ENCODE data around the gene PLAC8.
A peak's percentile ranks its signal among the peaks of the same experiment; 100 is the strongest.
"Not testable (repeated sequence)": the region's sequence is repeated elsewhere in the genome, so short reads cannot be mapped to it uniquely, and the experiment has no call there.

PLAC8 gene

DNA sequence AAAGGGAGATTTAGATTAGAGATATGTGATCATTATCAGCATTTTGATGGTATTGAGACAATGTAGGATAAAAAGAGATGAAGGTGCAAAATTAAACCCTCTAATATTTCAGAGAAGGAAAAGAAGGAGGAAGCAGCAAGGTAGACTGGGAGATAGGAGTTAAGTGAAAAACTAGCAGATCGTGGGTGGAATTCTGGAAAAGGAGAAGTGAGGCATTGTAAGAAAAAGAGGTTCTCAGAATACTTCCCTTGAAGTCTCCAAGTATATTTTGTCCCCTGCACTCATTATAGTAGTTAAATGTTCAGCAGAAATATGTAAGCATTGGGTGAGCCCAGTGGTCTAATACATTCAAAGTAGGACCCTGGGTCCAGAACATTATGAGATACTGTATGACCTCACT, 49.3 kb downstream of the PLAC8 start:
- peak; percentile 37 to 52 for DNase-seq

GRCh38 chr4:83062739-83063138, 51.8 kb downstream of the PLAC8 start:
- DNase-seq: no peak

- no peak for DNase-seq
Measured at GRCh38 chr4:83054928-83055327, 59.6 kb downstream of the PLAC8 start.

GRCh38 chr4:83048781-83049180, 65.7 kb downstream of the PLAC8 start:
- not testable (repeated sequence) for DNase-seq

DNA sequence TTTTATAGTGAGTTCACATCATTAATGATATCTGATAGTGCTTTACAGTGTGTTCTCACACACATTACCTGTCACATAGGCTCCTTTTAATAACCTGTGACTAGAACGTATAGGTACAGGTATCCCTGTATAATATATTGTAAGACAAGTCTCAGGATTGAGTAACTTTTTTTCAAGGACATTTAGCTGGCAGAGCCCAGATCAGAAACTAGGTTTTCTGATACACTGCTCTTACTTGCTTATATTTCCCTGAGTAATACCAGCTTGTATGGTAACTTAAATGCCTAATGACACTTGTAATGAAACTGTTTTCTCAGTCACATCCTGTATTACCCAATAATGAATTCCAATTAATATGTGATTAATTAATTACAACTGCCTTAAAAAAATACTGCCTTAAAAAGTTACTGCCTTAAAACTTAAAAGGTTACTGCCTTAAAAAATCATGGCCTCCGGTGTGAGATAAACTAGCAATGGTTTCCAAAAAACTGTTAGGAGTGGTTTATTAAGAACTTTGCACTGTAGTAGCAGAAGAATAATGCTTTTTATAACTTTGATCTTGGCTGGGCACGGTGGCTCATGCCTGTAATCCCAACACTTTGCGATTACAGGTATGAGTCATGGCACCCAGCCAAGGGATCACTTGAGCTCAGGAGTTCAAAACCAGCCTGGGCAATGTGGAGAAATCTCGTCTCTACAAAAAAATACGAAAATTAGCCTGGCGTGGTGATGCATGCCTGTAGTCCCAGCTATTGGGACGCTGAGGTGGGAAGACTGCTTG, 67.6 kb downstream of the PLAC8 start:
- no peak for DNase-seq

GRCh38 chr4:83043801-83044407, 70.6 kb downstream of the PLAC8 start:
- peak; percentile 44 to 54 for DNase-seq

GRCh38 chr4:83043157-83043556, 71.4 kb downstream of the PLAC8 start:
- not testable (repeated sequence) for DNase-seq

GRCh38 chr4:83040269-83040668, 74.3 kb downstream of the PLAC8 start:
- DNase-seq: no peak
